CD4-positive, alpha-beta T cell (primary cell): ENCODE measurements around the gene PRR14L. TPM values are rescaled to one million over a fixed set of nuclear protein-coding genes. Genes with fewer than 3 reads are reported as not detected.

Source experiments
- ATAC-seq: fragments of 200-7000 bp; cut with Tn5 transposase; one replicate; pipeline ENCODE4 v1.10.0; 2022; ENCODE audit warnings: mild to moderate bottlenecking; ENCODE audit not compliant: poor library complexity
- CTCF ChIA-PET: fragments of 350-600 bp; sonication (Branson Sonifier 250); formaldehyde crosslinking; loops from one replicate; lab custom pipeline; 2021; ENCODE audit warnings: antibody characterized with exemption, inconsistent platforms; lab: Charles Lee
- POLR2A ChIA-PET: fragments of 350-600 bp; sonication (Branson Sonifier 250); formaldehyde crosslinking; loops from one replicate; lab custom pipeline; 2021; ENCODE audit warnings: antibody characterized with exemption, inconsistent platforms; lab: Charles Lee
- DNase-seq, 14 experiments: peaks; one replicate each; pipeline ENCODE4 v3.0.0-alpha.2; 2013 to 2020; ENCODE audit warnings: mixed read lengths in 2 of 14
- H3K27ac ChIP-seq, 2 donors: one replicate each; pipeline versions ENCODE4 v1.5.1 to v1.7.0; 2013; ENCODE audit warnings: low read length in 2 of 2, low read depth in 1 of 2, mild to moderate bottlenecking in 1 of 2
- H3K27me3 ChIP-seq, 2 experiments: 1 replicate in 1 of 2; 2 replicates in 1 of 2; pipeline versions ENCODE4 v1.6.1 to v1.7.0; 2013; ENCODE audit warnings: low read length in 2 of 2, control low read depth in 1 of 2, mild to moderate bottlenecking in 1 of 2, moderate library complexity in 1 of 2; ENCODE audit not compliant: insufficient read depth in 2 of 2, control insufficient read depth in 1 of 2
- H3K36me3 ChIP-seq: one replicate; pipeline ENCODE4 v1.6.1; 2013; ENCODE audit warnings: low read length, control low read depth; ENCODE audit not compliant: insufficient read depth
- H3K4me1 ChIP-seq: one replicate; pipeline ENCODE4 v1.6.1; 2013; ENCODE audit warnings: low read length, control low read depth; ENCODE audit not compliant: insufficient read depth
- H3K4me3 ChIP-seq: one replicate; pipeline ENCODE4 v1.5.1; 2013; ENCODE audit warnings: mild to moderate bottlenecking, low read length, moderate library complexity
- H3K9me3 ChIP-seq, 2 experiments: 1 replicate in 1 of 2; 2 replicates in 1 of 2; pipeline versions ENCODE4 v1.6.1 to v1.7.0; 2013; ENCODE audit warnings: low read length in 2 of 2, mild to moderate bottlenecking in 2 of 2, control low read depth in 1 of 2, moderate library complexity in 1 of 2; ENCODE audit not compliant: control insufficient read depth in 1 of 2, insufficient read depth in 1 of 2
- H3K27ac Mint-ChIP-seq: one replicate; pipeline ENCODE4 v1.8.0; 2020; ENCODE audit warnings: mixed read lengths
- H3K27me3 Mint-ChIP-seq: one replicate; pipeline ENCODE4 v1.8.0; 2021; ENCODE audit warnings: mixed read lengths
- H3K36me3 Mint-ChIP-seq: one replicate; pipeline ENCODE4 v1.8.0; 2021; ENCODE audit warnings: low read depth, mixed read lengths
- H3K4me1 Mint-ChIP-seq: one replicate; pipeline ENCODE4 v1.8.0; 2021; ENCODE audit warnings: low read depth, mixed read lengths
- H3K4me3 Mint-ChIP-seq: one replicate; pipeline ENCODE4 v1.8.0; 2020; ENCODE audit warnings: mild to moderate bottlenecking, mixed read lengths
- H3K9me3 Mint-ChIP-seq: one replicate; pipeline ENCODE4 v1.8.0; 2020; ENCODE audit warnings: mixed read lengths
- CTCF ChIP-seq: fragments of 200-600 bp; IDR thresholded peaks from one replicate; pipeline ENCODE4 v1.8.0; 2022; ENCODE audit warnings: antibody characterized with exemption, mild to moderate bottlenecking
- intact Hi-C, 2 experiments: fragments of 100-400 bp; cut with DNase I in 1 of 2; cut with micrococcal nuclease in 1 of 2; formaldehyde crosslinking; loops; one replicate each; pipeline versions ENCODE4 v1.15.1 to v1.9.0; 2023 to 2025; cut with DNase I, micrococcal nuclease
- total RNA-seq, 174 experiments: library from RNA in 2 of 174; stranded (reverse) in 2 of 174; gene quantifications; one replicate each; pipeline ENCODE4 v1.2.3 and lab custom pipeline; 2021 to 2026

The PRR14L gene
- total RNA-seq, 2 experiments from 2014 or later: 23.4 to 24.9 TPM

GRCh38 chr22:31650391-31650790 lies 99.5 kb downstream of the PRR14L start:
- Mint-ChIP-seq H3K27me3 (no peaks in the 10 kb centered on the region), H3K27ac (no peak overlapping the region), H3K36me3 (peaks cover 55% of the 10 kb centered on the region), H3K4me1 (peaks cover 15% of the 10 kb centered on the region), H3K4me3 (no peak overlapping the region), H3K9me3 (no peaks in the 10 kb centered on the region)
- no peaks in the 10 kb centered on the region for H3K27me3 ChIP-seq
- H3K36me3 ChIP-seq: peaks cover 44% of the 10 kb centered on the region
- H3K4me3 ChIP-seq: no peak overlapping the region
- H3K9me3 ChIP-seq: no peaks in the 10 kb centered on the region
- ChIA-PET POLR2A (no interaction called here), CTCF (no interaction called here)
- TF ChIP-seq CTCF: no peak
- H3K27ac ChIP-seq: no peak overlapping the region
- intact Hi-C loops: no loop called here
- ATAC-seq: no peak
- no peak for DNase-seq
- H3K4me1 ChIP-seq: peaks cover 11% of the 10 kb centered on the region

GRCh38 chr22:31647523-31648320 lies 102.2 kb downstream of the PRR14L start:
- intact Hi-C loops: no loop called here
- no peaks in the 10 kb centered on the region for H3K27me3 Mint-ChIP-seq
- peaks cover 60% of the 10 kb centered on the region for H3K36me3 Mint-ChIP-seq

GRCh38 chr22:31647066-31647465 lies 102.9 kb downstream of the PRR14L start:
- ChIA-PET POLR2A (no interaction called here), CTCF (interaction anchor here (0.6 kb wide), 1 partner anchor 8 kb away, joined by 3 read pairs; no protein-coding TSS in a partner anchor)
- Mint-ChIP-seq H3K4me1 (no peaks in the 10 kb centered on the region), H3K9me3 (no peaks in the 10 kb centered on the region), H3K36me3 (peaks cover 60% of the 10 kb centered on the region), H3K27me3 (no peaks in the 10 kb centered on the region), H3K27ac (no peak overlapping the region), H3K4me3 (no peak overlapping the region)
- DNase-seq: no peak
- peaks cover 4% of the 10 kb centered on the region for H3K4me1 ChIP-seq
- H3K27me3 ChIP-seq: no peaks in the 10 kb centered on the region
- H3K27ac ChIP-seq: no peak overlapping the region
- no peaks in the 10 kb centered on the region for H3K9me3 ChIP-seq
- intact Hi-C loops: no loop called here
- ATAC-seq: no peak
- H3K4me3 ChIP-seq: no peak overlapping the region
- TF ChIP-seq CTCF: no peak
- peaks cover 50% of the 10 kb centered on the region for H3K36me3 ChIP-seq

More at GRCh38 chr22:31647523-31648320, 102.2 kb downstream of the PRR14L start:
- Histone ChIP-seq H3K9me3 (no peaks in the 10 kb centered on the region), H3K36me3 (peaks cover 45% of the 10 kb centered on the region), H3K27ac (no peak overlapping the region), H3K4me3 (no peak overlapping the region), H3K27me3 (no peaks in the 10 kb centered on the region), H3K4me1 (peaks cover 4% of the 10 kb centered on the region)
- no peaks in the 10 kb centered on the region for H3K9me3 Mint-ChIP-seq
- ChIA-PET POLR2A (no interaction called here), CTCF (no interaction called here)
- no peaks in the 10 kb centered on the region for H3K4me1 Mint-ChIP-seq
- H3K27ac Mint-ChIP-seq: no peak overlapping the region
- DNase-seq (no peak), ATAC-seq (no peak)
- H3K4me3 Mint-ChIP-seq: no peak overlapping the region
- no peak for TF ChIP-seq CTCF
